Endodermal cell (in vitro differentiated cells): ENCODE measurements around the gene SORCS2. TPM values are rescaled to one million over a fixed set of nuclear protein-coding genes. Genes with fewer than 3 reads are reported as not detected.

Source experiments
- DNase-seq: peaks from one replicate; pipeline ENCODE4 v3.0.0-alpha.2; 2017
- H3K27ac ChIP-seq: 2 replicates; pipeline ENCODE4 v1.5.1; 2013; ENCODE audit warnings: mild to moderate bottlenecking, low read depth, low read length, moderate library complexity
- H3K27me3 ChIP-seq: 2 replicates; pipeline ENCODE4 v1.6.1; 2013; ENCODE audit warnings: mild to moderate bottlenecking, low read length, moderate library complexity; ENCODE audit not compliant: insufficient read depth, control insufficient read depth, poor library complexity, severe bottlenecking
- H3K36me3 ChIP-seq: 2 replicates; pipeline ENCODE4 v1.7.0; 2013; ENCODE audit warnings: mild to moderate bottlenecking, low read length, moderate library complexity; ENCODE audit not compliant: control insufficient read depth, insufficient read depth
- H3K4me1 ChIP-seq: one replicate; pipeline ENCODE4 v1.7.0; 2013; ENCODE audit warnings: low read length; ENCODE audit not compliant: control insufficient read depth, insufficient read depth
- H3K4me3 ChIP-seq: 2 replicates; pipeline ENCODE4 v1.5.1; 2013; ENCODE audit warnings: mild to moderate bottlenecking, low read length, moderate library complexity
- H3K9ac ChIP-seq: 2 replicates; pipeline ENCODE4 v1.6.1; 2013; ENCODE audit warnings: mild to moderate bottlenecking, low read length, moderate library complexity; ENCODE audit not compliant: poor library complexity, severe bottlenecking; ENCODE audit errors: extremely low read depth
- H3K9me3 ChIP-seq: 2 replicates; pipeline ENCODE4 v1.6.1; 2013; ENCODE audit warnings: mild to moderate bottlenecking, low read length, moderate library complexity; ENCODE audit not compliant: control insufficient read depth
- H3K27ac Mint-ChIP-seq: 2 replicates; pipeline ENCODE4 v1.8.0; 2020; ENCODE audit warnings: mixed read lengths
- H3K27me3 Mint-ChIP-seq: 2 replicates; pipeline ENCODE4 v1.8.0; 2021; ENCODE audit warnings: mild to moderate bottlenecking, mixed read lengths; ENCODE audit not compliant: insufficient read depth
- H3K36me3 Mint-ChIP-seq: 2 replicates; pipeline ENCODE4 v1.8.0; 2020; ENCODE audit warnings: low read depth, mixed read lengths
- H3K4me1 Mint-ChIP-seq: 2 replicates; pipeline ENCODE4 v1.8.0; 2020; ENCODE audit warnings: mixed read lengths
- H3K4me3 Mint-ChIP-seq: 2 replicates; pipeline ENCODE4 v1.8.0; 2020; ENCODE audit warnings: mild to moderate bottlenecking, moderate library complexity, mixed read lengths
- H3K9me3 Mint-ChIP-seq: 2 replicates; pipeline ENCODE4 v1.8.0; 2020; ENCODE audit warnings: mild to moderate bottlenecking, mixed read lengths
- WGBS, 2 experiments: methylation state at CpG; one replicate each; pipeline versions ENCODE4 v1.1.5 to v1.1.7; 2013; ENCODE audit warnings: missing lambda C conversion rate in 2 of 2, mixed read lengths in 1 of 2; ENCODE audit not compliant: insufficient coverage in 1 of 2, insufficient read length in 1 of 2; 5-methylcytosine and 5-hydroxymethylcytosine counted together
- total RNA-seq, 2 donors: library from RNA; stranded (reverse); fragmentation: NEBNext Ultra II Directional in 1 of 2; extraction: Animal tissue kit (Norgen Biotek cat#: 25700) in 1 of 2; gene quantifications; 2 replicates in 1 of 2; 3 replicates in 1 of 2; pipeline ENCODE4 v1.2.1, GENCODE V29; 2021
- TF ChIP-seq, protein P1 (sequence below): fragments of 200-600 bp; sonication (generic); conservative IDR thresholded peaks from 2 replicates; pipeline ENCODE4 v1.5.0; 2021; ENCODE audit warnings: antibody characterized with exemption, mild to moderate bottlenecking

The SORCS2 gene
- total RNA-seq, 2 donors from 2014 or later = 1.4 to 1.9 TPM

DNA sequence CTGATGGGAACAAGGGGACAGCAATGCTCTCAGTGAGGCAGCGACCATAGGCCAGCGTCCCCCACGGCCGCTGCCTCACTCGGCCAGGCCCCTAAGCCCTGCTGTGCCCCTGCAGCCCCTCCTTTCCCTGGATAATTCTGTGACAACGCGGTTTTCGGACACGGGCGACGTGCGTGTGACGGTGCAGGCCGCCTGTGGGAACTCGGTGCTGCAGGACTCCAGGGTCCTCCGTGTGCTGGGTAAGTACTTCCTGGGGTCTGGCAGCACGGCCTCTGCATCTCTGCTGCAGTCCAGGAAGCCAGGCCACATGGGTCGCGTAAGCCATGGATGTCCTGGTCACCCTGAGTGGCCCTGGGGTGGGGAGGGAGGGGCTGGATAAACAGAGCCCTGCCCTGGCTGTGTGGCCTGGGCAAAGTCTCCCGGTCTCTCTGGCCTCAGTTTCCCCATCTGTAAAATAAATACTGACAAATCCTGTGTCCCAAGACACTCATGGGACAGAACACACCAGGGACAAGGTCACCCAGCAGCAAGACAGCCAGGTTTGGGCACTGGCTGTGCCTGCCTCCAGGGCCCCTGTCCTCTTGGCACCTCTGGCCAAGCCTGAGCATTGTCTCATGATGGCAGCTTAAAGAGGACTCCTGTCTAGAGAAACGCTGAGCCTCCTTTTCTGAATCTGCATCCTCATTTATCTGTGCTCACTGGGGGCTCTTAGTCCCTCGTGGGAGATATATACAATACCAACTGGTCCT is 534.5 kb downstream of the SORCS2 start:
- no peaks in the 10 kb centered on the region for H3K9me3 ChIP-seq
- H3K27ac ChIP-seq = no peak overlapping the region
- no peak for DNase-seq
- Mint-ChIP-seq H3K27ac (no peak overlapping the region), H3K9me3 (peaks cover 3% of the 10 kb centered on the region), H3K4me3 (no peak overlapping the region), H3K36me3 (no peaks in the 10 kb centered on the region), H3K4me1 (no peaks in the 10 kb centered on the region), H3K27me3 (no peaks in the 10 kb centered on the region)
- TF ChIP-seq, protein P1, sequence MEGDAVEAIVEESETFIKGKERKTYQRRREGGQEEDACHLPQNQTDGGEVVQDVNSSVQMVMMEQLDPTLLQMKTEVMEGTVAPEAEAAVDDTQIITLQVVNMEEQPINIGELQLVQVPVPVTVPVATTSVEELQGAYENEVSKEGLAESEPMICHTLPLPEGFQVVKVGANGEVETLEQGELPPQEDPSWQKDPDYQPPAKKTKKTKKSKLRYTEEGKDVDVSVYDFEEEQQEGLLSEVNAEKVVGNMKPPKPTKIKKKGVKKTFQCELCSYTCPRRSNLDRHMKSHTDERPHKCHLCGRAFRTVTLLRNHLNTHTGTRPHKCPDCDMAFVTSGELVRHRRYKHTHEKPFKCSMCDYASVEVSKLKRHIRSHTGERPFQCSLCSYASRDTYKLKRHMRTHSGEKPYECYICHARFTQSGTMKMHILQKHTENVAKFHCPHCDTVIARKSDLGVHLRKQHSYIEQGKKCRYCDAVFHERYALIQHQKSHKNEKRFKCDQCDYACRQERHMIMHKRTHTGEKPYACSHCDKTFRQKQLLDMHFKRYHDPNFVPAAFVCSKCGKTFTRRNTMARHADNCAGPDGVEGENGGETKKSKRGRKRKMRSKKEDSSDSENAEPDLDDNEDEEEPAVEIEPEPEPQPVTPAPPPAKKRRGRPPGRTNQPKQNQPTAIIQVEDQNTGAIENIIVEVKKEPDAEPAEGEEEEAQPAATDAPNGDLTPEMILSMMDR = no peak
- no peak overlapping the region for H3K4me3 ChIP-seq
- 86 to 87% methylated on average over 17 to 22 of the region's 22 CpGs for WGBS, 2 experiments
- H3K9ac ChIP-seq = no peak overlapping the region
- H3K4me1 ChIP-seq = no peaks in the 10 kb centered on the region
- H3K27me3 ChIP-seq = no peaks in the 10 kb centered on the region
- no peaks in the 10 kb centered on the region for H3K36me3 ChIP-seq

DNA sequence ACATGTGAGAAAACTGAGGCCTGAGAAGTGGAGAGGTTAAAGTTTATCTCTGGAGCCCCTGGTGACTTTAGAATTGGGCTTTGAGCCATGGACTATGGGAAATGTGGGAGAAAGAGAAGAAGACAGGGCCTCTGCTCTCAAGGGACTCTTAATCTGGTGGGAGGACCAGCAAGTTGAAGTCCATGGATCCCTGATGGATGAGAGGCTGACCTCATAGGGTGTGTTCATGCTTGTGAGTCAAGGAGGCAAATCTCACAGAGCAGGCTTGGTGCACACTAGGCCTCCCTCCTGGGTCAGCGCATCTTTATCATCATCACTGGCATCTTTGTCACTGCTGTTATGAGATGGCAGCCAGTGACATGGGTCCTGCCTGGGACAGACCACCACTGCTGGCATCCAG is 535.4 kb downstream of the SORCS2 start:
- H3K36me3 ChIP-seq = no peaks in the 10 kb centered on the region
- no peaks in the 10 kb centered on the region for H3K9me3 ChIP-seq
- no peaks in the 10 kb centered on the region for H3K36me3 Mint-ChIP-seq
- no peak overlapping the region for H3K27ac ChIP-seq
- no peaks in the 10 kb centered on the region for H3K4me1 ChIP-seq
- peaks cover 3% of the 10 kb centered on the region for H3K9me3 Mint-ChIP-seq
- H3K9ac ChIP-seq = no peak overlapping the region
- no peaks in the 10 kb centered on the region for H3K27me3 Mint-ChIP-seq
- H3K4me1 Mint-ChIP-seq = no peaks in the 10 kb centered on the region
- no peak for DNase-seq
- TF ChIP-seq, protein P1 = no peak
- H3K27me3 ChIP-seq = no peaks in the 10 kb centered on the region
- H3K27ac Mint-ChIP-seq = no peak overlapping the region
- H3K4me3 Mint-ChIP-seq = no peak overlapping the region
- 96 to 100% methylated on average over 1 of the region's 1 CpG for WGBS, 2 experiments
- no peak overlapping the region for H3K4me3 ChIP-seq

DNA sequence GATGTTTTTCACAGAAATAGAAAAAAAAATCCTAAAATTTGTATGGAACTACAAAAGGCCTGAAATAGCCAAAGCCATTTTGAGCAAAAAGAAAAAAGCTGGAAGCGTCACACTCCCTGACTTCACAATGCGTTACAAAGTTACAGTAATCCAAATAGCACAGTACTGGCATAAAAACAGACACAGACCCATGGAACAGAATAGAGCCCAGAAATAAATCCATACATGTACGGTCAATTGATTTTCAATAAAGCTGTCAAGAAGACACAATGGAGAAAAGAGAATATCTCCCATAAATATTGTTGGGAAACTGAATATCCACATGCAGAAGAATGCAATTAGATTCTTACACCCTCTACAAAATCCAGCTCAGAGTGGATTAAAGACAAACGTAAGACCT is 539.1 kb downstream of the SORCS2 start:
- Mint-ChIP-seq H3K36me3 (no peaks in the 10 kb centered on the region), H3K4me3 (no peak overlapping the region), H3K27me3 (no peaks in the 10 kb centered on the region), H3K4me1 (no peaks in the 10 kb centered on the region), H3K27ac (no peak overlapping the region), H3K9me3 (no peaks in the 10 kb centered on the region)
- WGBS, 2 experiments = 86 to 95% methylated on average over 3 to 4 of the region's 4 CpGs
- Histone ChIP-seq H3K9me3 (no peaks in the 10 kb centered on the region), H3K36me3 (no peaks in the 10 kb centered on the region), H3K27me3 (no peaks in the 10 kb centered on the region), H3K4me3 (no peak overlapping the region), H3K4me1 (no peaks in the 10 kb centered on the region), H3K27ac (no peak overlapping the region), H3K9ac (no peak overlapping the region)
- DNase-seq = no peak
- TF ChIP-seq, protein P1 = no peak
